Mesothelial cell of epicardium (in vitro differentiated cells): ENCODE measurements around the gene ALAD. TPM values are rescaled to one million over a fixed set of nuclear protein-coding genes. Genes with fewer than 3 reads are reported as not detected.
A peak's percentile ranks its signal among the peaks of the same experiment; 100 is the strongest.
"Not testable (repeated sequence)": the region's sequence is repeated elsewhere in the genome, so short reads cannot be mapped to it uniquely, and the experiment has no call there.

ENCODE experiments used
- DNase-seq, 2 experiments: peaks; one replicate each; pipeline ENCODE4 v3.0.0; 2021; ENCODE audit warnings: low spot score in 2 of 2; ENCODE audit not compliant: unreplicated experiment in 2 of 2
- H3K27ac Mint-ChIP-seq: 2 replicates; pipeline ENCODE4 v1.8.0; 2021; ENCODE audit warnings: mixed read lengths
- H3K27me3 Mint-ChIP-seq: 2 replicates; pipeline ENCODE4 v1.8.0; 2021; ENCODE audit warnings: low read depth, mixed read lengths
- H3K36me3 Mint-ChIP-seq: 2 replicates; pipeline ENCODE4 v1.8.0; 2021; ENCODE audit warnings: mixed read lengths
- H3K4me1 Mint-ChIP-seq: 2 replicates; pipeline ENCODE4 v1.8.0; 2021; ENCODE audit warnings: mixed read lengths
- H3K4me3 Mint-ChIP-seq: 2 replicates; pipeline ENCODE4 v1.8.0; 2021; ENCODE audit warnings: mild to moderate bottlenecking, moderate library complexity, mixed read lengths
- H3K9me3 Mint-ChIP-seq: 2 replicates; pipeline ENCODE4 v1.8.0; 2021; ENCODE audit warnings: mixed read lengths
- CTCF ChIP-seq: fragments of 200-600 bp; sonication (generic); IDR thresholded peaks from one replicate; pipeline ENCODE4 v1.5.0; 2021; ENCODE audit warnings: antibody characterized with exemption; ENCODE audit not compliant: unreplicated experiment
- total RNA-seq: library from RNA; stranded (reverse); gene quantifications from 3 replicates; pipeline ENCODE4 v1.2.1, GENCODE V29; 2021

The ALAD gene
- total RNA-seq: 42.9 to 45.6 TPM (median 44.2 TPM) in 3 replicates

- DNase-seq: peak; percentile 100
- no peaks in the 10 kb centered on the region for H3K27me3 Mint-ChIP-seq
- peak; percentile 87 for TF ChIP-seq CTCF
- H3K9me3 Mint-ChIP-seq: no peaks in the 10 kb centered on the region
- peak within 1 kb of the TSS; percentile 95 for H3K27ac Mint-ChIP-seq
- no peaks in the 10 kb centered on the region for H3K36me3 Mint-ChIP-seq
- H3K4me3 Mint-ChIP-seq: peak within 1 kb of the TSS; percentile 88
- H3K4me1 Mint-ChIP-seq: peaks cover 28% of the 10 kb centered on the region
These were observed at the start of gene ALAD for GRCh38 chr9:113401027-113401792. TSS of gene ALAD (minus strand) at chr9:113401284. CDS start at chr9:113393559, 7,725 bp downstream.

DNA sequence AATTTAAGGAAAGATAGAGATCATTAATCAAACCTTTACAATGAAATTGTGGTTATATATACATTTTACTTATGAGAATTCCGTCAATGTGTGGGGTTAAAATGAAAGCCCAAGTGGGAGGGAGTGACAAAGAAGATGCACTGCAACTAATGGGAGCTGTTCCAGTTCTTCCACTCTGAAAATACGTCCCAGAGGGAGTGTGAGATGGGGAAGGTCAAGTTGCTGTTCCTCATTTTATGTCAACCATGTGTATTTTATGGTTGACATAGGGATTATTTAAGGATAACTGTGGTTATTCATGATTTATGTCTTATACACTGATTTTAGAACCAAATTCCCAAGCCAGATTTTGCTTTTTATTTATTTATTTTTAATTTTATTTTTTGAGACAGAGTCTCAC is 48.3 kb upstream of the ALAD start:
- no peak overlapping the region for H3K4me3 Mint-ChIP-seq
- no peak overlapping the region for H3K27ac Mint-ChIP-seq
- no peak for DNase-seq
- H3K36me3 Mint-ChIP-seq: no peaks in the 10 kb centered on the region
- H3K4me1 Mint-ChIP-seq: peaks cover 5% of the 10 kb centered on the region
- H3K9me3 Mint-ChIP-seq: no peaks in the 10 kb centered on the region
- TF ChIP-seq CTCF: no peak
- no peaks in the 10 kb centered on the region for H3K27me3 Mint-ChIP-seq

DNA sequence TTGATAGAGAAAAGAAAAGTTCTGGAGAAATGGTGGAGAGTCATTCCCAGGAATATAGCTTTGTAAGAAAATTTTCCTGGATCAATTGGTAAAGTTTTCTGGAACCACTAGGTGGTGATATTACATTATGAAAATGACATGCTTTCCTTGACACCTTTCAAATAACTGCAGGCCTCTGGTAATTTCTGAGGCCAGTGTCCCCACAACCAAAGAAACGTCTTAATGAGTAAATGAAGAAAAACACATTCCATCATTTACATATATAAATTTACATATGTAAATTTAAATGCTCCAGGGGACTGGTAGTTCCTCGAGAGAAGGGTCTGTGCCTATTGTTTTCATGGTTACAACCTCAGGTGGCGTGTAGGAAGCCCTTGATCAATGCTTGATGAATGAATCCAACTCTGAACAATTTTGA is 45.2 kb upstream of the ALAD start:
- Mint-ChIP-seq H3K4me1 (no peaks in the 10 kb centered on the region), H3K4me3 (no peak overlapping the region), H3K27ac (no peak overlapping the region), H3K9me3 (no peaks in the 10 kb centered on the region), H3K27me3 (no peaks in the 10 kb centered on the region), H3K36me3 (no peaks in the 10 kb centered on the region)
- peak; percentile 79 for TF ChIP-seq CTCF
- no peak for DNase-seq

- Mint-ChIP-seq H3K27me3 (no peaks in the 10 kb centered on the region), H3K36me3 (no peaks in the 10 kb centered on the region), H3K9me3 (no peaks in the 10 kb centered on the region), H3K4me1 (no peaks in the 10 kb centered on the region), H3K27ac (no peak overlapping the region), H3K4me3 (no peak overlapping the region)
- no peak for TF ChIP-seq CTCF
- no peak for DNase-seq
These were observed 43.7 kb upstream of the ALAD start for GRCh38 chr9:113444736-113445135.

DNA sequence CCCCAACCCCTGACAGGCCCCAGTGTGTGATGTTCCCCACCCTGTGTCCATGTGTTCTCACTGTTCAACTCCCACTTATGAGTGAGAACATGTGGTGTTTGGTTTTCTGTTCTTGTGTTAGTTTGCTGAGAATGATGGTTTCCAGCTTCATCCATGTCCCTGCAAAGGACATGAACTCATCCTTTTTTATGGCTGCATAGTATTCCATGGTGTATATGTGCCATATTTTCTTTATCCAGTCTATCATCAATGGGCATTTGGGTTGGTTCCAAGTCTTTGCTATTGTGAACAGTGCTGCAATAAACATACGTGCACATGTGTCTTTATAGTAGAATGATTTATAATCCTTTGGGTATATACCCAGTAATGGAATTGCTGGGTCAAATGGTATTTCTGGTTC is 36.6 kb upstream of the ALAD start:
- DNase-seq, H3K4me1 Mint-ChIP-seq, H3K4me3 Mint-ChIP-seq, H3K36me3 Mint-ChIP-seq, H3K27me3 Mint-ChIP-seq, H3K27ac Mint-ChIP-seq: not testable (repeated sequence)
- peaks cover 20% of the 10 kb centered on the region for H3K9me3 Mint-ChIP-seq

DNA sequence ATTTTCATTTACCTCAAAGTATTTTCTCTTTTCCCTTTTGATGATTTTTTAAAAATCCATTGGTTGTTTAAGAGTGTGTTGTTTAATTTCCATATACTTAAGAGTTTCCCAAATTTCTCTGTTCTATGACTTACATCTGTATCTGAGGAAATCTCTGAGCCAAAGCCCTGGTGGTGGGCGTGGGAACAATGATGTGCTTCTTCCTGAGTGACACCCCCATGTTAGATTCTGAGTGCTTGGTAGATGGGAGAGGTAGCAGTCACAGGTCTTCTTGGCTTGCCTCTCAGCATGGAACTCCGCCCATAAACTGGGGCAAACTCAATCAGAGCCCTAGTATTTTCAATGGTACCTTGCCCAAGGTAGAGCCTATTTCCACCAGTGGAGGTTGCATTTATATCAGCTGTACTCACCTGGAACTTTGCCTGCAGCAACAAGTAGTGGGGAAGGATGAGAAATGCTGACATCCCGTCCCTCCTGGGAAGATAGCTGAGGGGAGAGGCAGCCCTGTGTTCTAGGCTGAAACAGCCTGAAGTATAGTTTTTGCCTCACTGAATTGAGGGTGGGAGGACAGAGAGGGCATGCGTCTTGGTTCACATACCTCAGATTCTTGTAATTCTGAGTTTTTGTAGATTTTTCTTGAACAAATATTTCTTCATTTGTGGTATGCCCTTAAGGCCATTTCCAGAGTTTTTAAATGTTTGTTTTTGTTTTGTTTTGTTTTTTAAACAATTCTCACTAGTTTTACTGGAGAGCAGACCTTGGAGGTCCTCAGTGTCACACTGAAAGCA is 35.8 kb upstream of the ALAD start:
- no peaks in the 10 kb centered on the region for H3K36me3 Mint-ChIP-seq
- DNase-seq: no peak
- H3K27me3 Mint-ChIP-seq: peaks cover 1% of the 10 kb centered on the region
- no peaks in the 10 kb centered on the region for H3K4me1 Mint-ChIP-seq
- no peak for TF ChIP-seq CTCF
- no peak overlapping the region for H3K4me3 Mint-ChIP-seq
- no peak overlapping the region for H3K27ac Mint-ChIP-seq
- peaks cover 20% of the 10 kb centered on the region for H3K9me3 Mint-ChIP-seq
